Gastroesophageal sphincter (tissue), 3 donors: ENCODE measurements around the gene SUDS3.

ENCODE experiments used
- EP300 ChIP-seq: sonication (generic); formaldehyde crosslinking; IDR thresholded peaks from one replicate; pipeline ENCODE4 v1.6.1; 2017; ENCODE audit warnings: antibody characterized with exemption, mild to moderate bottlenecking
- POLR2AphosphoS5 ChIP-seq: sonication (generic); formaldehyde crosslinking; IDR thresholded peaks from one replicate; pipeline ENCODE4 v1.6.1; 2017; ENCODE audit warnings: antibody characterized with exemption
- TF ChIP-seq, protein P1 (sequence below), 4 experiments: fragments of 200-600 bp in 2 of 4; fragments of 450-650 bp in 2 of 4; sonication (generic) in 1 of 4; IDR thresholded peaks; one replicate each; pipeline ENCODE4 v1.5.1; 2017 to 2019; ENCODE audit warnings: antibody characterized with exemption in 4 of 4, mild to moderate bottlenecking in 2 of 4, moderate library complexity in 2 of 4

DNA sequence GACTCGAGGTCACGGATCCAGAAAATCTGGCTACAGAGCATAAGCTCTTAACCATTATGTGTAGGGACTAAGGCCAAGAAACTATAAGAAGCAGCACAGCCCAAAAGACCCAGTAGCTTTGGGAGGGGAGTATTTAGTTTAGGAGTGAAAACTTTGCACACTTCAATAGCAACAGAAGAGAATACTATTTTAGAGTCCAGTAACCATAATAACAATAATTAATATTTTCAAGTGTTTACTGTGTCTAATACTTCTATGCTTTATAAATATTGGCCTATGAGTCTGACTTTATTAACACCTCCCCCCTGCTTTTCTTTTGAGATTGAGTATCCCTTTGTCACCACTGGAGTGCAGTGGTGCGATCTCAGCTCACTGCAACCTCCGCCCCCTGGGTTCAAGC is 82.8 kb downstream of the SUDS3 start:
- TF ChIP-seq, protein P1, sequence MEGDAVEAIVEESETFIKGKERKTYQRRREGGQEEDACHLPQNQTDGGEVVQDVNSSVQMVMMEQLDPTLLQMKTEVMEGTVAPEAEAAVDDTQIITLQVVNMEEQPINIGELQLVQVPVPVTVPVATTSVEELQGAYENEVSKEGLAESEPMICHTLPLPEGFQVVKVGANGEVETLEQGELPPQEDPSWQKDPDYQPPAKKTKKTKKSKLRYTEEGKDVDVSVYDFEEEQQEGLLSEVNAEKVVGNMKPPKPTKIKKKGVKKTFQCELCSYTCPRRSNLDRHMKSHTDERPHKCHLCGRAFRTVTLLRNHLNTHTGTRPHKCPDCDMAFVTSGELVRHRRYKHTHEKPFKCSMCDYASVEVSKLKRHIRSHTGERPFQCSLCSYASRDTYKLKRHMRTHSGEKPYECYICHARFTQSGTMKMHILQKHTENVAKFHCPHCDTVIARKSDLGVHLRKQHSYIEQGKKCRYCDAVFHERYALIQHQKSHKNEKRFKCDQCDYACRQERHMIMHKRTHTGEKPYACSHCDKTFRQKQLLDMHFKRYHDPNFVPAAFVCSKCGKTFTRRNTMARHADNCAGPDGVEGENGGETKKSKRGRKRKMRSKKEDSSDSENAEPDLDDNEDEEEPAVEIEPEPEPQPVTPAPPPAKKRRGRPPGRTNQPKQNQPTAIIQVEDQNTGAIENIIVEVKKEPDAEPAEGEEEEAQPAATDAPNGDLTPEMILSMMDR (IDR thresholded peaks at IDR 0.05): no peak
- no peak for TF ChIP-seq EP300
- TF ChIP-seq POLR2AphosphoS5: no peak
